HG03280 (cell line): ENCODE measurements around the gene MYG1.
A peak's percentile ranks its signal among the peaks of the same experiment; 100 is the strongest.
"Not testable (repeated sequence)": the region's sequence is repeated elsewhere in the genome, so short reads cannot be mapped to it uniquely, and the experiment has no call there.

Experiments used
- ATAC-seq: cut with Tn5 transposase; IDR thresholded peaks from one replicate; pipeline ENCODE4 v1.9.1; 2021; ENCODE audit warnings: mild to moderate bottlenecking, moderate library complexity; ENCODE audit not compliant: unreplicated experiment

Gene MYG1

GRCh38 chr12:53286448-53286847, 13.0 kb upstream of the MYG1 start:
- no peak for ATAC-seq

GRCh38 chr12:53287741-53288216, 11.7 kb upstream of the MYG1 start:
- ATAC-seq: no peak

GRCh38 chr12:53288322-53288721, 11.2 kb upstream of the MYG1 start:
- no peak for ATAC-seq

- ATAC-seq: no peak
Observed at GRCh38 chr12:53289891-53290290, 9.6 kb upstream of the MYG1 start.

GRCh38 chr12:53290661-53291060, 8.8 kb upstream of the MYG1 start:
- ATAC-seq: no peak

- no peak for ATAC-seq
Observed at GRCh38 chr12:53292426-53292825, 7.1 kb upstream of the MYG1 start.

GRCh38 chr12:53295070-53295890, 4.2 kb upstream of the MYG1 start, which contains the start of gene PFDN5:
Gene PFDN5 (plus strand): TSS chr12:53295542. CDS start chr12:53295568, 26 bp downstream.
- peak; percentile 79 for ATAC-seq

- ATAC-seq: no peak
Observed at GRCh38 chr12:53295891-53296219, 3.6 kb upstream of the MYG1 start.

GRCh38 chr12:53297106-53297505, 2.4 kb upstream of the MYG1 start:
- ATAC-seq: not testable (repeated sequence)

GRCh38 chr12:53298164-53298563, 1.3 kb upstream of the MYG1 start:
- ATAC-seq: no peak

GRCh38 chr12:53299101-53299453, 418 bp upstream of the MYG1 start:
- ATAC-seq: no peak

GRCh38 chr12:53300187-53300586, 692 bp downstream of the MYG1 start:
- no peak for ATAC-seq

GRCh38 chr12:53302903-53303302, 3.4 kb downstream of the MYG1 start:
- ATAC-seq: no peak

GRCh38 chr12:53306826-53307225, 7.3 kb downstream of the MYG1 start:
- no peak for ATAC-seq

GRCh38 chr12:53308276-53308675, 8.8 kb downstream of the MYG1 start:
- ATAC-seq: no peak

- ATAC-seq: no peak
Observed at GRCh38 chr12:53313996-53314395, 14.5 kb downstream of the MYG1 start.

- no peak for ATAC-seq
Observed at GRCh38 chr12:53320352-53321195, 21.1 kb downstream of the MYG1 start.

- no peak for ATAC-seq
Observed at GRCh38 chr12:53324113-53324778, 24.8 kb downstream of the MYG1 start.

GRCh38 chr12:53324779-53325510, 25.4 kb downstream of the MYG1 start:
- peak; percentile 51 for ATAC-seq

GRCh38 chr12:53325511-53326061, 26.1 kb downstream of the MYG1 start:
- no peak for ATAC-seq
